NT2/D1 (cell line): Measurements from ENCODE around the gene MRPL51.

ENCODE experiments used
- SUZ12 ChIP-seq: IDR thresholded peaks from 2 replicates; pipeline ENCODE4 v1.6.1; 2011; ENCODE audit not compliant: insufficient read length, insufficient read depth; ENCODE audit errors: extremely low read depth
- ZNF274 ChIP-seq: IDR thresholded peaks from 2 replicates; pipeline ENCODE4 v1.6.1; 2011; ENCODE audit warnings: mild to moderate bottlenecking, low read depth, low read length

GRCh38 chr12:6534695-6534944, 41.6 kb upstream of the MRPL51 start:
- TF ChIP-seq ZNF274 (no peak), SUZ12 (no peak)
